Activated CD8-positive, alpha-beta T cell treated with anti-CD3 and anti-CD28 coated beads, Interleukin-2, amount 10 ng/mL, durations not matched to agents 7 days and 5 days (primary cell): Measurements from ENCODE around the gene CCDC61. TPM values are rescaled to one million over a fixed set of nuclear protein-coding genes. Genes with fewer than 3 reads are reported as not detected.

Source experiments
- ATAC-seq: fragments of 150-1000 bp; cut with Tn5 transposase; one replicate; pipeline ENCODE4 v1.10.0; 2021; ENCODE audit warnings: moderate library complexity
- CTCF ChIA-PET: fragments of 350-600 bp; sonication (Branson Sonifier 250); formaldehyde crosslinking; loops from one replicate; lab custom pipeline; 2021; ENCODE audit warnings: antibody characterized with exemption; lab: Charles Lee
- POLR2A ChIA-PET: fragments of 350-600 bp; sonication (Branson Sonifier 250); formaldehyde crosslinking; loops from one replicate; lab custom pipeline; 2021; ENCODE audit warnings: antibody characterized with exemption; lab: Charles Lee
- DNase-seq: peaks from one replicate; pipeline ENCODE4 v3.0.0-alpha.2; 2020
- H3K27ac Mint-ChIP-seq: one replicate; pipeline ENCODE4 v1.8.0; 2021; ENCODE audit warnings: mild to moderate bottlenecking, mixed read lengths
- H3K27me3 Mint-ChIP-seq: one replicate; pipeline ENCODE4 v1.8.0; 2021; ENCODE audit warnings: low read depth, mixed read lengths
- H3K36me3 Mint-ChIP-seq: one replicate; pipeline ENCODE4 v1.8.0; 2021; ENCODE audit warnings: low read depth, mixed read lengths
- H3K4me1 Mint-ChIP-seq: one replicate; pipeline ENCODE4 v1.8.0; 2021; ENCODE audit warnings: low read depth, mixed read lengths
- H3K4me3 Mint-ChIP-seq: one replicate; pipeline ENCODE4 v1.8.0; 2021; ENCODE audit warnings: mild to moderate bottlenecking, mixed read lengths
- H3K9me3 Mint-ChIP-seq: one replicate; pipeline ENCODE4 v1.8.0; 2022; ENCODE audit warnings: mixed read lengths; ENCODE audit not compliant: insufficient read depth
- total RNA-seq, 2 experiments: library from RNA; stranded (reverse); gene quantifications; one replicate each; pipeline ENCODE4 v1.2.3, GENCODE V29; 2021

CCDC61 gene
- total RNA-seq, 2 experiments from 2014 or later: 26.3 to 29.2 TPM

GRCh38 chr19:46035986-46036743, 40.9 kb downstream of the CCDC61 start:
- no peak overlapping the region for H3K27ac Mint-ChIP-seq
- POLR2A ChIA-PET: interaction anchor here (0.5 kb wide), 1 partner anchor 477 kb away, joined by 3 read pairs; no protein-coding TSS in a partner anchor
- ATAC-seq: no peak
- DNase-seq: no peak
- peaks cover 8% of the 10 kb centered on the region for H3K27me3 Mint-ChIP-seq
- no peak overlapping the region for H3K4me3 Mint-ChIP-seq
- CTCF ChIA-PET: interaction anchor here (1.1 kb wide), 1 partner anchor 8 kb away, joined by 6 read pairs; no protein-coding TSS in a partner anchor
- no peaks in the 10 kb centered on the region for H3K4me1 Mint-ChIP-seq
- no peaks in the 10 kb centered on the region for H3K9me3 Mint-ChIP-seq
- no peaks in the 10 kb centered on the region for H3K36me3 Mint-ChIP-seq

GRCh38 chr19:46036744-46037128, 41.5 kb downstream of the CCDC61 start:
- ChIA-PET CTCF (interaction anchor here (1.1 kb wide), 1 partner anchor 8 kb away, joined by 6 read pairs; no protein-coding TSS in a partner anchor), POLR2A (interaction anchor here (0.5 kb wide), 1 partner anchor 477 kb away, joined by 3 read pairs; no protein-coding TSS in a partner anchor)
- Mint-ChIP-seq H3K36me3 (no peaks in the 10 kb centered on the region), H3K4me1 (no peaks in the 10 kb centered on the region), H3K9me3 (no peaks in the 10 kb centered on the region), H3K27ac (no peak overlapping the region), H3K27me3 (peaks cover 7% of the 10 kb centered on the region), H3K4me3 (no peak overlapping the region)
- ATAC-seq (no peak), DNase-seq (no peak)

- CTCF ChIA-PET: interaction anchor here (1.3 to 1.4 kb wide), 2 partner anchors 11 to 215 kb away, joined by 3 to 5 read pairs; no protein-coding TSS in a partner anchor
- H3K4me1 Mint-ChIP-seq: no peaks in the 10 kb centered on the region
- POLR2A ChIA-PET: no interaction called here
- H3K27me3 Mint-ChIP-seq: peaks cover 19% of the 10 kb centered on the region
- no peak overlapping the region for H3K27ac Mint-ChIP-seq
- DNase-seq (no peak), ATAC-seq (no peak)
- no peaks in the 10 kb centered on the region for H3K36me3 Mint-ChIP-seq
- no peaks in the 10 kb centered on the region for H3K9me3 Mint-ChIP-seq
- H3K4me3 Mint-ChIP-seq: no peak overlapping the region
Measured at GRCh38 chr19:46040125-46040524, 44.9 kb downstream of the CCDC61 start.

- CTCF ChIA-PET: interaction anchor here (1.3 to 1.4 kb wide), 3 partner anchors 9 to 214 kb away, joined by 3 to 5 read pairs (median 4); no protein-coding TSS in a partner anchor
- POLR2A ChIA-PET: no interaction called here
- Mint-ChIP-seq H3K36me3 (no peaks in the 10 kb centered on the region), H3K27ac (no peak within 1 kb of the TSS), H3K4me3 (no peak within 1 kb of the TSS), H3K9me3 (no peaks in the 10 kb centered on the region), H3K27me3 (peaks cover 25% of the 10 kb centered on the region), H3K4me1 (no peaks in the 10 kb centered on the region)
- no peak for ATAC-seq
- DNase-seq: no peak
Measured at GRCh38 chr19:46040952-46041500, 45.8 kb downstream of the CCDC61 start, which contains the start of gene IGFL4. IGFL4 (minus strand) TSS chr19:46041002; CDS start chr19:46040962, 40 bp downstream.

- no peaks in the 10 kb centered on the region for H3K4me1 Mint-ChIP-seq
- no peak overlapping the region for H3K27ac Mint-ChIP-seq
- POLR2A ChIA-PET: no interaction called here
Measured at GRCh38 chr19:46042252-46042883, 47.1 kb downstream of the CCDC61 start.

GRCh38 chr19:46043519-46043918, 48.3 kb downstream of the CCDC61 start:
- ATAC-seq: no peak
- Mint-ChIP-seq H3K4me1 (no peaks in the 10 kb centered on the region), H3K4me3 (no peak overlapping the region), H3K36me3 (no peaks in the 10 kb centered on the region), H3K9me3 (no peaks in the 10 kb centered on the region), H3K27me3 (peaks cover 48% of the 10 kb centered on the region), H3K27ac (no peak overlapping the region)
- ChIA-PET POLR2A (no interaction called here), CTCF (interaction anchor here (0.9 kb wide), 1 partner anchor 15 kb away, joined by 4 read pairs; no protein-coding TSS in a partner anchor)
- no peak for DNase-seq

More at GRCh38 chr19:46042252-46042883, 47.1 kb downstream of the CCDC61 start:
- H3K36me3 Mint-ChIP-seq: no peaks in the 10 kb centered on the region
- CTCF ChIA-PET: interaction anchor here (0.7 to 1.4 kb wide), 3 partner anchors 8 to 226 kb away, joined by 3 to 4 read pairs (median 3); no protein-coding TSS in a partner anchor
- H3K27me3 Mint-ChIP-seq: peaks cover 37% of the 10 kb centered on the region
- DNase-seq (no peak), ATAC-seq (no peak)
- H3K4me3 Mint-ChIP-seq: no peak overlapping the region
- H3K9me3 Mint-ChIP-seq: no peaks in the 10 kb centered on the region

- DNase-seq (no peak), ATAC-seq (no peak)
- POLR2A ChIA-PET: no interaction called here
- Mint-ChIP-seq H3K4me1 (no peaks in the 10 kb centered on the region), H3K36me3 (no peaks in the 10 kb centered on the region), H3K27me3 (peaks cover 65% of the 10 kb centered on the region), H3K9me3 (no peaks in the 10 kb centered on the region), H3K4me3 (no peak overlapping the region), H3K27ac (no peak overlapping the region)
- CTCF ChIA-PET: interaction anchor here (0.6 to 1.8 kb wide), 4 partner anchors 8 to 215 kb away, joined by 3 to 4 read pairs (median 3); no protein-coding TSS in a partner anchor
Measured at GRCh38 chr19:46049597-46049996, 54.3 kb downstream of the CCDC61 start.

GRCh38 chr19:46052896-46053295, 57.6 kb downstream of the CCDC61 start:
- Mint-ChIP-seq H3K4me1 (no peaks in the 10 kb centered on the region), H3K36me3 (no peaks in the 10 kb centered on the region), H3K27me3 (peaks cover 54% of the 10 kb centered on the region), H3K27ac (no peak overlapping the region), H3K4me3 (no peak overlapping the region), H3K9me3 (no peaks in the 10 kb centered on the region)
- no peak for DNase-seq
- ChIA-PET CTCF (no interaction called here), POLR2A (no interaction called here)
- no peak for ATAC-seq

GRCh38 chr19:46056536-46056935, 61.3 kb downstream of the CCDC61 start:
- ChIA-PET CTCF (interaction anchor here (1.0 kb wide), 1 partner anchor 28 kb away, joined by 3 read pairs; no protein-coding TSS in a partner anchor), POLR2A (no interaction called here)
- Mint-ChIP-seq H3K27me3 (peaks cover 32% of the 10 kb centered on the region), H3K36me3 (no peaks in the 10 kb centered on the region), H3K4me1 (no peaks in the 10 kb centered on the region), H3K27ac (no peak overlapping the region), H3K9me3 (peaks cover 8% of the 10 kb centered on the region), H3K4me3 (no peak overlapping the region)
- ATAC-seq (no peak), DNase-seq (no peak)

- H3K27ac Mint-ChIP-seq: no peak overlapping the region
Measured at GRCh38 chr19:46058778-46059177, 63.5 kb downstream of the CCDC61 start.

GRCh38 chr19:46060012-46060411, 64.7 kb downstream of the CCDC61 start:
- ChIA-PET CTCF (no interaction called here), POLR2A (no interaction called here)
- H3K4me3 Mint-ChIP-seq: no peak overlapping the region
- H3K4me1 Mint-ChIP-seq: no peaks in the 10 kb centered on the region
- H3K36me3 Mint-ChIP-seq: no peaks in the 10 kb centered on the region
- H3K27ac Mint-ChIP-seq: no peak overlapping the region
- peaks cover 31% of the 10 kb centered on the region for H3K27me3 Mint-ChIP-seq
- H3K9me3 Mint-ChIP-seq: peaks cover 8% of the 10 kb centered on the region
- ATAC-seq (no peak), DNase-seq (no peak)

More at GRCh38 chr19:46058778-46059177, 63.5 kb downstream of the CCDC61 start:
- no peaks in the 10 kb centered on the region for H3K4me1 Mint-ChIP-seq
- peaks cover 8% of the 10 kb centered on the region for H3K9me3 Mint-ChIP-seq
- peaks cover 31% of the 10 kb centered on the region for H3K27me3 Mint-ChIP-seq
- CTCF ChIA-PET: no interaction called here
- no peak overlapping the region for H3K4me3 Mint-ChIP-seq
- DNase-seq (no peak), ATAC-seq (no peak)
- no peaks in the 10 kb centered on the region for H3K36me3 Mint-ChIP-seq
- POLR2A ChIA-PET: no interaction called here
